HG02973 (cell line): ENCODE measurements around the gene TOMM7.

Experiments
- ATAC-seq: cut with Tn5 transposase; IDR thresholded peaks from one replicate; pipeline ENCODE4 v1.9.1; 2021; ENCODE audit warnings: moderate library complexity; ENCODE audit not compliant: unreplicated experiment

Gene TOMM7

GRCh38 chr7:22822486-22823141 is at the start of gene TOMM7:
Gene TOMM7, minus strand, starts transcription at chr7:22822849. Its CDS starts 70 bp downstream, at chr7:22822779.
- ATAC-seq: peak; percentile 69

GRCh38 chr7:22872096-22872807 is 49.6 kb upstream of the TOMM7 start:
- peak; percentile 99 for ATAC-seq

- ATAC-seq: no peak
Observed at GRCh38 chr7:22871661-22872060, 49.0 kb upstream of the TOMM7 start.

- no peak for ATAC-seq
Observed at GRCh38 chr7:22868509-22868908, 45.9 kb upstream of the TOMM7 start.

GRCh38 chr7:22867589-22867988 is 44.9 kb upstream of the TOMM7 start:
- ATAC-seq: no peak

GRCh38 chr7:22867003-22867402 is 44.4 kb upstream of the TOMM7 start:
- ATAC-seq: no peak

- ATAC-seq: no peak
Observed at GRCh38 chr7:22865602-22865960, 42.9 kb upstream of the TOMM7 start.

DNA sequence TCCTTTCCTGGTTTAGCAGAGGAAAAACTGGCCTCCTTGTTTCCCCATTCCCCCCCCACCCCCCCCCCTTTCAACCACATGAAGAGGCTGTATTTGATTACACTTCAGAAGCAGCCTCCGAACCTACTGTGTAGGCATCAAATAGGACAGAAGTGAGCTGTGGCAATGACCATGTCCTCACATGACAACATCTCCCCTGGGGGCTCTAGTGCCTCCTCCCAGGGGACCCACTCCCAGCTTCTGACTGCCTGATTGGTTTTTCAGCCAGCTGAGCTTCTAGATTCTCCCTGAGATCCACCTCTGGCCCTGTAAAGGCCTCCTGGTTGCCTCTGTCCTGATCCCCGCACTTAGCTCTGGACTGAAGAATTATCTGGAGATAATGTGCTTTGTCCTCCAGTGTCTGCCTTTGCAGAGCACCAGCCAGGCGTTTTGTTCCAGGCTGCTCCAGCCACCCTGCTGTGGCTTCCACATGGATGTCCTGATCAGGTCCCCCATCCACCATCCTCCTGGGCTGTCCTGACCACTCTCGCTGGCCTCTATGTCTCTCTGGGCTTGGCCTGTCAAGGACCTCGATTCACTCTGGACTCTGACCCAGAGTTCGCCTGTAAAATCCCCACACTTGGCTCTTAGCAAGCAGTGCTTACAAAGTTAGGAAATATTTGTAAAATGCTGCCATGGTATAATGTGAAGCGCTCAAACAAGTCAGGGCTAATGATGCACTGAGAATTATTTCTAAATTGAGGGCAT is 42.4 kb upstream of the TOMM7 start:
- ATAC-seq: no peak

DNA sequence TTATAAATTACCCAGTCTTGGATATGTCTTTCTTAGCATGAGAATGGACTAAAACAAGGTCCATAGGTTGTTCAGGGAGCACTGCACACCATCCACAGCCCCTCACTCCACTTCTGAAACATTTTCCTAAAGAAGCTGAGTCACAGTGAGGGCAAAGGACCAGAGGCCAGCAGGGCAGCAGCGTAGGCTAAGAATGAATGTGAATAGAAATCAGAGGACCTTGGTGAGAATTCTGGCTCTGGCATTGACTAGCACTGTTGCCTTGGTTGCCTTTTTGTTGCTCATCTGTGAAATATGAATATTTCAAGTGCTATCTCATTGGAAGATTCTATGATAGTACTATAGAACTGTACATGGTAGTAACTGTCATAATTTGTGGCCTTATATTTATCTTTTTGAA is 41.7 kb upstream of the TOMM7 start:
- ATAC-seq: no peak

DNA sequence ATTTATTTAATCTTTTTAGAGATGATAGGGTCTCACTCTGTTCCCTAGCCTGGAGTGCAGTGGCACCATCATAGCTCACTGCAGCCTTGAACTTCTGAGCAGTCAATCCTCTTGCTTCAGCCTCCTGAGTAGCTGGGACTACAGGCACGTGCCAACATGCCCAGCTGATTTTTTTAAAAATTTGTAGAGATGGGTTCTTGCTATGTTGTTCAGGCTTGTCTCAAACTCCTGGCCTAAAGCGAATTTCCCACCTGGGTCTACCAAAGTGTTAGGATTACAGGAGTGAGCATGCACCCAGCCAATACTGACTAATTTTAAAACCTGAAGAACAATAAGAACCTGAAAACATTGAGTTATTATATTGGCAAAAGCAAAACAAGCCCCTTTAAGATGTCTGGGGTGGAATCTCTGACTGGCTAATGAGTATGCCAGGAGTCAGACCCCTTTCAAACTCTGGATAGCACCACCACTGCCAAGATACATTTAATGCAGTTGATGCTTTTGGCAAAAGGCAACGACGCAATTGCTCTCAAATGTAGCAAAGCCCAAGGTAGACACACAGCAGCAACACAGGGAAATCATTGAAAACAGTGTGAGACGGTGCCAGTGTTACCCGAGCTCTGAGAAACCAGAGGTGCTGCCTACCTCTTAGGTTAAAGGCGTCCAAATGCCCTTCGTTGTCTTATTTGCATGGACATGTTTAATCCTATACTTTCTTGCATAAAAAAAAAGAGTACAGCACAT is 40.7 kb upstream of the TOMM7 start:
- no peak for ATAC-seq

DNA sequence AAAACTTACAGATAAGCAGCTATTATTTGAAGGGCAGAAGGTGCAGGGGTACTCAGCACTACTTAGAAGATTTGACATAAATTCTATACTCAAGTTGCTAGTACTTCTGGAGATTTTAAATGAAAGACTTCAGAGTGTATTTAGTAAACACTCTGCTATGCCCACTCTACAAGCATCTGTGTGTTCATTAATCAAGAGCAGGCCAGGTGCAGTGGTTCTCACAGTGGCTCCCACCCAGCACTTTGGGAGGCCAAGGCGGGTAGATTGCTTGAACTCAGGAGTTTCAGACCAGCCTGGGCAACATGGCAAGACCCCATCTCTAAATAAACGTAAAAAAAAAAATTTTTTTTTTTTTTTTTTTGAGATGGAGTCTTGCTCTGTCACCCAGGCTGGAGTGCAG is 38.9 kb upstream of the TOMM7 start:
- ATAC-seq: no peak

DNA sequence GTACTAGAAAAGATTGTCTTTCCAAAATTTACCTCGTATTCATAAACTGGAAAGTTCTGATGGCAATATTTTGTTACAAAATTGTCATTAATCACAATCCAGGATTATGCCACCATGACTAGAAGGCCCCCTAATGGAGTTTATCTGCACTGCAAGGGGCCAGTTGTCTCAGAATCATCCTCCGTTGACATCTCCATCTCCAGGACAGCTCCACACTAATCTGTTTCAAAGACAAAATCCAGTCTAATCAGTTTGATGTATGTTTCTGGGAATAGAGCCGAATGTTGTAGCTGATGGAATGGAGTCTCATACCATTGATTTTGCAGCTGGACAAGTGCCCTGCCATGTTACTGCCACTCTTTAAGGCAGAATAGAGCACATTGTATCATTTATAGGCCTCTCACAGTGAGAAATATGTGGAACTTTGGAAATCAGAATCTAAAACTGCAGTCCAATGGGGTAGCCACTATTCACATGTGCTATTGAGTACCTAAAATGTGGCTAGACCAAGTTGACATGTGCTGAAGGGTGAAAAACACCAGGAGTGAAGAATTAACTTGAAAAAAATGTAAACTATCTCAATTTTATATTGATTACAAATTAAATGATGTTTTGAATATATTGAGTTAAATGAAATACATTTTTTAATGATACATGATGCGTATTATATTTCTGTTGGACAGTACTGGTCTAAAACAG is 38.3 kb upstream of the TOMM7 start:
- ATAC-seq: no peak

DNA sequence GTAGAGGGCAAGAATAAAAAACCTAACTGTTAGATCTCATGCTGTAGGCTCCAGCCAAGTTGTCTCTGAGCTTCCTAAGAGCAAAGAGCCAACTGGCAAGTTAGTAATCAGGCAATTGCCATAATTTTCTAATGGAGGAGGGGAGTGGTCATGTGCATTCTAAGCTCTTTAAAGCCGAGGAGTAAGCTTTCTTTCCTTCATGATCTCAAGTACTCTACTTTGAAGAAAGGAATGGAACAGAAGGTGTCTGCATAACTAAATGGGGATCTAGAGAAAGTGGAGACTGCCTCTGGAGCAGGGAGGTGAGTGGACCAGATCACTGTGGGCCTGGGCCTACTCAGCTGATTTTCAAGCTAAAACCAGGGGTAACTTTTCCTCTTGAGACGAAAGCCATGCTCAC is 37.7 kb upstream of the TOMM7 start:
- ATAC-seq: no peak

DNA sequence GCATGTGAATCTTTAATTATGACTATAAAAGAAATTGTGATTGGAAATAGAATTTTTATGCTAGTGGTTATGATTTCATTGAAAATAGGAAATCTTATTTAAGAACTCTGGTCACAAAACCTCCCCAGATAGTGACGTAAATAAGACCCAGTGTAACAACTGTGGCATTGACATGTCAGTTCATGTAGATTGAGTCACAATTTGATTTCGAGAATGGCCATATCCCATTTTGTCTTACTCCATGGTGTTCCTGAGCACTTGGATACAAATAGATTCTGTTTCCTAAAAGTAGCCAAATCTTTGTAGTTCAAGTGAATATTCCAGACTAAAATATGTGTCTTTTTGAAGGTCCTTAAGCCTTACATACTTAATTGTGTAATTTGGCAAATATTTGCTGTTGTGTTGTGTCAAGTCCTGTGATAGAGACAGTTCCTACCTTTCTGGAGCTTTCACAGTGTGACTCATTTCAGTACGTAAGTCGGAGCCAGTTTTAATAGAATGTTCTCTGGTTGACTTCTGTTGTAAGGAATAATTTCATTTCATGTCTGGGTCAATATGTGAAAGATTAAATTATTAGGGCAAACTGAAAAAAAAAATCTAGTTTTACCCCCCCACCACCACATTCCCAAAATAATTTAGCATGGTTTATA is 37.1 kb upstream of the TOMM7 start:
- no peak for ATAC-seq

DNA sequence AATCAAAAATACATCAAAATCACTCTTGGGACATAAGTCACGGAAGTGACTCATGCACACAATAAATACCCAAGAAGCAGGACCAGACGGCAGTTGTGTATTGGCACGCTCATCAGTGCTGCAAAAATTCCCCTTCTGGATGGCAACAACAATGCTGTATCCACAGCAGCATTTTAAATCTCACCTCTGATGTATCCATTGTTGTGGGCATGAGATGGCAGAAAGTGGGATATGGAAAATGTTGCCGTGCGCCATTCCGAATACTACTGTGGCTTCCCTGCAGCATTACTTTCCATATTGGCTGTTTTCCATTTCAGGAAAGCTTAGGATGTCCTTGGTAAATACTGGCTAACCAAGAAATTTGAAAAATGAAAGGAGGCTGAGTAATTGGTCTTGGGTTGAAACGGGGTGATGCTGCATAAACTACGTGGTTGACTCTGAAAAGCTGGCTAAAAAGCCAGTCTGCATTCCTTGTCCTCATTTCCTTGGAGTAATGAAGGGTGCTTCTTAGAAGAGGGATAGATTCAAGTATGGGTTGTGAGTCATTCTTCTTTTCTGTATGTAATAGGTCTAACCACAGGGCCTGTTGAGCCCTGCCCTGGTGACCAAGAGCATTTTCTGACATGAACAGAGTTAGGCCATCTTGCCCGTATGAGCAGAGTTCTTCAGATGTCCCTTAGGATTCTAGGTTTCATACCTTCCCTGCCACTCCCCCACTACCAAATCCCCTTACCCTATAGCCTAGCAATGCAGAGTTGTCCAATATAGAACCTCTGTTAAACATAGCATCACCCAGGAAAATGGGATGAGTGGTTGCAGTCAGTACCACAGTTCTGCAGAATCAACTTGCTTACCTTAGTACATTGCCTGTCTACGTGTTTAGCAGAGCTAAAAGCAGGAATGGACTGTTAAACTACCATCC is 36.3 kb upstream of the TOMM7 start:
- no peak for ATAC-seq

DNA sequence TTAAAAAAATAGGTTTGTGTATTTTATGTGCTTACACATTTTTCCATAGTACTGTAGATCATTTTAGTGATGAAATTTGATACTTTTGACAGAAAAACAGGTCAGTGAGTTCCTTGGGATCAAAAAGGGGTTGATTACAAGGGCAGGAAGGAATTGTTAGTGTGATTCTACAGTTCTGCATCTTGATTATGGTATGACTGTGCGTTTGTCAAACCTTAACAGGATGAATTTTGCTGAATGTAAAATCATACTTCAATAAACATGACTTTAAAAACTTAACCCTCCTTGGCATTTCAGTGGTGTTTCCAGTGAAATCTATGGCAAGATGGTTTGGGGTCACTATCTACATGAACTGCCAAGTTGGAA is 35.6 kb upstream of the TOMM7 start:
- no peak for ATAC-seq

DNA sequence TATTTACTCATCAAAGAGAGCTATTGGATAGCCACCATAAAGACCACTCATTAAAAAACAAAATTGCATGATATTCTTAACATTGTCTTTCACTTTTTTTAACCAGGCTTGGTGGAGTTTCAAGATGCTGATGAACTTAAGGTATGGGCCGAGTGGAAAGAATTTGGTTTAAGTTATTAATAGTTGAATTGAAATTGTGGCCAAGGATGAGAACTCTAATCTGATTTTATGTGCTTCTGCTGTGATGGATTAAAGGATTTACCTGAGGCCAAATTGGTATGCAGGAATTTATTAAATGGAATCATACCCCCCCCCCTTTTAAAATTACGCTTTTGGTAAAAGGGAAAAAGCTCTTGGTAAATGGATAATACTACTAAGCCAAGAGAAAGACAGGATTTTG is 33.8 kb upstream of the TOMM7 start:
- no peak for ATAC-seq

DNA sequence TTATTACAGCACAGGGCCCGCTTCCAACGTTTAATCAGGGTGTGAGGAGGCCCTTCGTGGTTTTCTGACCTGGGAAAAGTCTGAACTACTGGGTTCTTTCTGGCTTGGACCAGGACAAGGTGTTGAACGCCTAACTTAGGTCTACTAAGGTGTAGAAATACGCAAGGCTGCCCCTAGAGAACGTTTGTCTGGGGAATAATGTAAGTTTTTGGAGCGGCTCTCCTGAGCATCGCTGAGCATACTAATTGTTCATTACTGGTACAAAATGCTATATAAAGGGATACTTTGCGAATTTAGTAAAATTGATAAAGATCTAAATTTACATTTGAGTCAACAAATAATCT is 32.4 kb upstream of the TOMM7 start:
- ATAC-seq: peak; percentile 3
